C4-2B (cell line): ENCODE results near the gene NAPA.

ENCODE experiments used
- CTCF ChIP-seq: fragments of 450-650 bp; conservative IDR thresholded peaks from 2 replicates; pipeline ENCODE4 v1.5.1; 2017; ENCODE audit warnings: mild to moderate bottlenecking
- ZFX ChIP-seq: fragments of 450-650 bp; IDR thresholded peaks from 2 replicates; pipeline ENCODE4 v1.6.1; 2017

- TF ChIP-seq CTCF = no peak
- no peak for TF ChIP-seq ZFX
Observed at GRCh38 chr19:47550129-47550528, 35.3 kb upstream of the NAPA start.
